Measurements from ENCODE around the gene C16orf78.

The C16orf78 gene

GRCh38 chr16:49395021-49395420 lies 21.4 kb downstream of the C16orf78 start:
- no peak for DNase-seq (ENCODE audit: low read depth, low spot score)

DNA sequence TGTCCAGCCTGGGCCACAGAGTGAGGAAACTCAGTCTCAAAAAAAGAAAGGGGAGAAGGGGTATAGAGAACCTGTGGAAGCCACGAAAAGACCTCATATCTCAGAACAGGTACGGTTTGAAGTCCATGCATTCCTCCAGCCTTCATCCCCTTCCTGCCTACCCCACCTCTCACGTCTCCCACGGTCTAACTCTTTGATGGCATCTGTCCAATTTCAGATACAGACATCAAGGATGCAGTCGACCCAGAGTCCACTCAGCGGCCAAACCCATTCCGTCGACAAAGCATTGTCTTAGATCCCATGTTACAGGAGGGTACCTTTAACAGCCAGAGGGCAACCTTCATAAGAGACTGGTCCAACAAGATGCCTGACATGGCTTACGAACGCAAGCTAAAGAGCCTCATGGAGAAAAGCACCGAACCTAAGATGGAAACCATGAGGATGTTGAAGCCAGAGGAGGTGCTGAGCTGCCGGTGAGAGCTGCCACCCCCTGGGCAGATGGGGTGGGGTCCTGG lies 22.7 kb downstream of the C16orf78 start:
- no peaks in the 10 kb centered on the region for H3K36me3 ChIP-seq (ENCODE audit: insufficient read depth, low read length)
- no peak overlapping the region for H3K4me3 ChIP-seq
- H3K9ac ChIP-seq (ENCODE audit: insufficient read length) = no peak overlapping the region
- TF ChIP-seq EZH2 (IDR thresholded peaks at IDR 0.05) = no peak
- no peak for TF ChIP-seq FOXP2 (optimal IDR thresholded peaks at IDR 0.05; ENCODE audit: control extremely low read depth, extremely low read length, insufficient read depth)
- TF ChIP-seq POLR2AphosphoS5 (IDR thresholded peaks at IDR 0.05; ENCODE audit: borderline replicate concordance, low read depth, low read length) = no peak
- no peaks in the 10 kb centered on the region for H3K9me3 ChIP-seq (ENCODE audit: low read depth, low read length)
- no peak overlapping the region for H3K27ac ChIP-seq
- DNase-seq (ENCODE audit: low read depth, low spot score) = no peak

More at GRCh38 chr16:49395021-49395420, 21.4 kb downstream of the C16orf78 start:
- TF ChIP-seq EZH2 (IDR thresholded peaks at IDR 0.05) (no peak), POLR2AphosphoS5 (IDR thresholded peaks at IDR 0.05; ENCODE audit: borderline replicate concordance, low read depth, low read length) (no peak), FOXP2 (optimal IDR thresholded peaks at IDR 0.05; ENCODE audit: control extremely low read depth, extremely low read length, insufficient read depth) (no peak)
- no peak overlapping the region for H3K9ac ChIP-seq (ENCODE audit: insufficient read length)
- H3K9me3 ChIP-seq (ENCODE audit: low read depth, low read length) = no peaks in the 10 kb centered on the region
- no peaks in the 10 kb centered on the region for H3K36me3 ChIP-seq (ENCODE audit: insufficient read depth, low read length)
- no peak overlapping the region for H3K4me3 ChIP-seq
- H3K27ac ChIP-seq = no peak overlapping the region

DNA sequence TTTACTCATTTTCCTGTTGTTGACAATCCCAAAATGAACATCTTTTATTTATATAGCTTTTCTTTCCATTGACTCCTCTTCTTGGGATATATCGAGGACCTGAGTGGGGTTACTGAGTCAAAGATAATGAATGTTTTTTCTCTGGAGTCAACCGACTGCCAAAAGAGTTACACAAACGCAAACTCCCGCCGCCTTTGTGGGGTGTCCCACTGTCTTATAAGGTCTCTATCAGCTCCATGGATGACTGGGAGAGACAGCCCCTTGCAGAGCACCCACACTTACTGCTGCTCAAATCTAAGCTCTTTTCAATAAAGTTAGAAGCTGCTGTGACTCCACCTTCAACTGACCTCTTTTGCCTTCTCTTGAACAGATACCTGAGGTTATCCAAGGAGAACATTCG lies 25.2 kb downstream of the C16orf78 start:
- Histone ChIP-seq H3K9ac (ENCODE audit: insufficient read length) (no peak overlapping the region), H3K27ac (no peak overlapping the region), H3K36me3 (ENCODE audit: insufficient read depth, low read length) (no peaks in the 10 kb centered on the region), H3K4me3 (no peak overlapping the region), H3K9me3 (ENCODE audit: low read depth, low read length) (no peaks in the 10 kb centered on the region)
- DNase-seq (ENCODE audit: low read depth, low spot score) = no peak
- no peak for TF ChIP-seq FOXP2 (optimal IDR thresholded peaks at IDR 0.05; ENCODE audit: control extremely low read depth, extremely low read length, insufficient read depth)
- no peak for TF ChIP-seq POLR2AphosphoS5 (IDR thresholded peaks at IDR 0.05; ENCODE audit: borderline replicate concordance, low read depth, low read length)
- TF ChIP-seq EZH2 (IDR thresholded peaks at IDR 0.05) = no peak

GRCh38 chr16:49399594-49400364 lies 26.2 kb downstream of the C16orf78 start:
- H3K9ac ChIP-seq (ENCODE audit: insufficient read length) = no peak overlapping the region
- no peak overlapping the region for H3K4me3 ChIP-seq
- no peak for TF ChIP-seq FOXP2 (optimal IDR thresholded peaks at IDR 0.05; ENCODE audit: control extremely low read depth, extremely low read length, insufficient read depth)
- no peak for TF ChIP-seq POLR2AphosphoS5 (IDR thresholded peaks at IDR 0.05; ENCODE audit: borderline replicate concordance, low read depth, low read length)
- TF ChIP-seq EZH2 (IDR thresholded peaks at IDR 0.05) = no peak
- no peaks in the 10 kb centered on the region for H3K36me3 ChIP-seq (ENCODE audit: insufficient read depth, low read length)
- H3K27ac ChIP-seq = no peak overlapping the region
- no peak for DNase-seq (ENCODE audit: low read depth, low spot score)
- no peaks in the 10 kb centered on the region for H3K9me3 ChIP-seq (ENCODE audit: low read depth, low read length)

DNA sequence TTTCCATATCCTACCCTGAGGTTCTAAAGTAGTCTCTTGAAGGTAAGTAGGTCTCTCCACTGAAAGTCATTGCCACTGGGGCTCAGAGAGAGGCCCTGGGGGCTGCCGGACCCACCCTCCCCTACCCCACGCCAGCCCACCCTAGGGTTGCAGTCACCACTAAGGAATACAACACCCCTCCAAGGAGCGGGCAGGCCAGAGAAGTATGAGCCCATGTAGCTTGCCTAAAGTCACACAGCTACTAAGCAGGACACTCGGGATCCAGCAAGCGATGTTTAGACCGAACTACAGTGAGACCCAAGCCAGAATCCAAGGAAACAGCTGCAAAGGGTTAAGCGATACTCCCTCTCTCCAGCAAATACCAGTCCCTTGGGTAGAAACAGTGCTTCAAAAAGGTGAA lies 27.0 kb downstream of the C16orf78 start:
- TF ChIP-seq FOXP2 (optimal IDR thresholded peaks at IDR 0.05; ENCODE audit: control extremely low read depth, extremely low read length, insufficient read depth) = no peak
- no peak for TF ChIP-seq POLR2AphosphoS5 (IDR thresholded peaks at IDR 0.05; ENCODE audit: borderline replicate concordance, low read depth, low read length)
- TF ChIP-seq EZH2 (IDR thresholded peaks at IDR 0.05) = no peak
- no peak overlapping the region for H3K27ac ChIP-seq
- no peak for DNase-seq (ENCODE audit: low read depth, low spot score)
- no peak overlapping the region for H3K4me3 ChIP-seq
- no peaks in the 10 kb centered on the region for H3K36me3 ChIP-seq (ENCODE audit: insufficient read depth, low read length)
- H3K9ac ChIP-seq (ENCODE audit: insufficient read length) = no peak overlapping the region
- no peaks in the 10 kb centered on the region for H3K9me3 ChIP-seq (ENCODE audit: low read depth, low read length)

DNA sequence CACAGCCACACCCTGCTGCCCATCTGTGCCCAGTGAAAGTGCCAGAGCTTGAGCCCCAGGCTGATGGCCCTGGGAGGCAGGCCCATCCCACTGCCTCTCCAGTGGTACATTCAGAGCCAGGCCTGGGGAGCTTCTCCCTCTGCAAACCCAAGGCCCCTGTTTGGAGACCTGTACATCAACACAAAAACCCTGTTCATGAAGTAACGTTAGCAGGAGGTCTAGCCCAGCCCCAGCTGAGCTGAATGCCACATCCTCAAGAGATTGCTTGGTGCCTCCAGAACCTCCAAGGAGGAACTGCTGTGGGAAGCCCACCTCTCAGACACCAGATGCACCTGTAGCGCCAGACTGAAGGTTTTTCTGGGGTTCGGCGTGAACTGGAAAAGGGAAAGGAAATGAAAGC lies 31.5 kb downstream of the C16orf78 start:
- Histone ChIP-seq H3K9ac (ENCODE audit: insufficient read length) (no peak overlapping the region), H3K36me3 (ENCODE audit: insufficient read depth, low read length) (no peaks in the 10 kb centered on the region), H3K27ac (no peak overlapping the region), H3K9me3 (ENCODE audit: low read depth, low read length) (no peaks in the 10 kb centered on the region), H3K4me3 (no peak overlapping the region)
- TF ChIP-seq FOXP2 (optimal IDR thresholded peaks at IDR 0.05; ENCODE audit: control extremely low read depth, extremely low read length, insufficient read depth) (no peak), EZH2 (IDR thresholded peaks at IDR 0.05) (no peak), POLR2AphosphoS5 (IDR thresholded peaks at IDR 0.05; ENCODE audit: borderline replicate concordance, low read depth, low read length) (no peak)
- no peak for DNase-seq (ENCODE audit: low read depth, low spot score)

DNA sequence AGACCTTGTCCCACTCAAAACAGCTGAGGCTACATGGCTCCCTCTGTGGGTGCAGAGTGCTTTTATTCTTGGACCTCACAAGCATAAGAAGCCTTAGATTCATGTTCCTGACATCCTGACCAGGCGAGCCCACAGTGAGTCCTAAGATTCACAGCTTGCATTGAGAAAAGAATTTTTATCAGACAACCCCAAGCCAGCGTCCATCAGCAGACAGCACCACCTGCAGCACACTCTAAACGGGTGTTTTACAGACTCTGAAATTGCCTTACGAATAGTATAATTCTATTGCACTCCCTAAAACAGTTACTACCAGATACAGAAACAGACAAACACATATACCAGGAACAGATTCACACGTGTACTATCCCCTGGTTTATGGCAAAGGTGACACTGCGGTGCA lies 31.9 kb downstream of the C16orf78 start:
- no peak overlapping the region for H3K27ac ChIP-seq
- no peaks in the 10 kb centered on the region for H3K9me3 ChIP-seq (ENCODE audit: low read depth, low read length)
- DNase-seq (ENCODE audit: low read depth, low spot score) = no peak
- H3K36me3 ChIP-seq (ENCODE audit: insufficient read depth, low read length) = no peaks in the 10 kb centered on the region
- no peak overlapping the region for H3K4me3 ChIP-seq
- H3K9ac ChIP-seq (ENCODE audit: insufficient read length) = no peak overlapping the region
- TF ChIP-seq POLR2AphosphoS5 (IDR thresholded peaks at IDR 0.05; ENCODE audit: borderline replicate concordance, low read depth, low read length) (no peak), EZH2 (IDR thresholded peaks at IDR 0.05) (no peak), FOXP2 (optimal IDR thresholded peaks at IDR 0.05; ENCODE audit: control extremely low read depth, extremely low read length, insufficient read depth) (no peak)

DNA sequence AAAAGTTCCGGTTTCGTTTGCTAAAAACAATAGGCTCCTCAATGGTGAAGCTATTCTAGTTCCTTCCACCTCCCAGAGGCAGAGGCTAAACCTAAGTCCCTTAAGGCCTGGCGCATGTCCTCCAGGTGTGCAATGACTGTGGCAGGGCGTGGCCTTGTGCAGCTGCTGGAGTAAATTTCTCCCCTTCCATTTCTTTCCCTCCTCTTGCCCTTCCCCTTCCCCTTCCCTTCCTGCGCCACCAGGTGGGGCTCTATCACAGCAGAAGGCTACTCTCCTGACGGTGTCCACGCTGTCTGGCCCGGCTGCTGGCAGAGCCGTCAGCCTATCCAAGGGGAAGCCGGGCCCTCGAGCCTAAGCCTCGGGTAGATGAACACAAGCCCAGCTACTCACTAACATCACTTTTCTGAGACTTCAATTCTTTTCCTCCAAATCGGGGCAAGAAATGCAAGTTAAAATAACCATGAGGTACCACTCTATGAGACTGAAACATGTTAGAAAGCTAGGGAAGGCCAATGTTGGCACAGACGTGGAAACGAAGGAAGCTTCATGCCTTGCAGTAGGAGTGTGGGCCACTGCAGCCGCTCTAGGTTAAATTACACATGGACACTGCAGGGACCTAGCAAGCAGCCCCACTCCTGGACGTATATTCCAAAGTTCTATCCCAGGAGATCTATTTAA lies 34.4 kb downstream of the C16orf78 start:
- no peak overlapping the region for H3K27ac ChIP-seq
- no peak for DNase-seq (ENCODE audit: low read depth, low spot score)
- no peak overlapping the region for H3K9ac ChIP-seq (ENCODE audit: insufficient read length)
- H3K4me3 ChIP-seq = no peak overlapping the region
- H3K36me3 ChIP-seq (ENCODE audit: insufficient read depth, low read length) = no peaks in the 10 kb centered on the region
- TF ChIP-seq EZH2 (IDR thresholded peaks at IDR 0.05) (no peak), FOXP2 (optimal IDR thresholded peaks at IDR 0.05; ENCODE audit: control extremely low read depth, extremely low read length, insufficient read depth) (no peak), POLR2AphosphoS5 (IDR thresholded peaks at IDR 0.05; ENCODE audit: borderline replicate concordance, low read depth, low read length) (no peak)
- H3K9me3 ChIP-seq (ENCODE audit: low read depth, low read length) = no peaks in the 10 kb centered on the region
